ENCODE measurements around the gene LMO7.

LMO7 gene

DNA sequence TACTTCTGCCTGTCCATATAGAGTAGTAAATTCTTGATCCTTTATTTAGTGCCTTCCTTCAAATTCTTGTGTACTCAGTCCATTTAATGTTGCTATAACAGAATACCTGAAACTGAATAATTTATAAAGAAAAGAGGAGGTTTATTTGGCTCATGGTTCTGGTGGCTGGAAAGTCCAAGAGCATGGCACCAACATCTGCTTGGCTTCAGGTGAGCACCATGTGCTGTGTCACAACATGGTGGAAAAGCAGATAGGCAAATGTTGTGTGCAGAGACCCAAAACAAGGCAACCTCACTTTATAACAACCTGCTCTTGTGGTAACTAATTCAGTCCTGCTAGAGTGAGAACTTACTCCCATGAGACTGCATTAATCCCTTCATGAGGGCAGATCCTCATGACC lies 195.3 kb downstream of the LMO7 start:
- in situ Hi-C loops (cut with MboI; ENCODE audit: low sequenced_read_pairs), result no loop called here

DNA sequence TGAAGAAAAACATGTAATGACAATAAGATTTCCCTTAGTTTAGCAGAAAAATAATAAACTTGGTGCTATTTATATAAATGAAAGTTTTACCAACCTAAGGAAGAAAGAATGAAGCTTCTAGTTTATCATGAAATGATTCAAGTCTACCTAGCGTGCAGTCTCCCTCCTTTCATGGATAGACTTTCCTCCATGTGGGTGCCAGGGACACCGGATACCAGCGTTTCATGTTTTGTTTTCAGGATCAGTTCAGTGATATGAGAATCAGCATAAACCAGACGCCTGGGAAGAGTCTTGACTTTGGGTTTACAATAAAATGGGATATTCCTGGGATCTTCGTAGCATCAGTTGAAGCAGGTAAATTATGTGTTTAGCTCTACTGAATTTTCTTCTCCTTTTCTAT lies 196.7 kb downstream of the LMO7 start:
- in situ Hi-C loops (cut with MboI; ENCODE audit: low sequenced_read_pairs), result no loop called here

DNA sequence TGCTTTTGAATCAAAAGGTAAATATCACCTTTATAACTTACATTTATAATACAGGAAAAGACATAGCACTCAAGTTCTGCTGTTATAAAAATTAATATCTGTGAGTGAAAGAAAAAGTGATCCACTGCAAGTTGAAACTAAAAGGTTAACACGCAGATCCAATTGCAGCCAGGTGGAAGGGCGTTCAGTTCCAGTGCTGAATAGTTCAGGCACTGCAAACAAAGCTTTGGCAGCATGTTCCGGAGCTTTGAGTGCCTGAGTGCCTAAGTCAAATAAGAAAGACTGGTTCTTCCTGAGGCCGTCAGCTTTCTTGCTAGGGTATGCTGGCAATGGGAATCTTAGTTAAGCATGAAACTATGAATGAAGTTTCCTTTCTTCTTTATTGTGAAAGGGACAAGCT lies 200.3 kb downstream of the LMO7 start:
- in situ Hi-C loops (cut with MboI; ENCODE audit: low sequenced_read_pairs), result no loop called here

DNA sequence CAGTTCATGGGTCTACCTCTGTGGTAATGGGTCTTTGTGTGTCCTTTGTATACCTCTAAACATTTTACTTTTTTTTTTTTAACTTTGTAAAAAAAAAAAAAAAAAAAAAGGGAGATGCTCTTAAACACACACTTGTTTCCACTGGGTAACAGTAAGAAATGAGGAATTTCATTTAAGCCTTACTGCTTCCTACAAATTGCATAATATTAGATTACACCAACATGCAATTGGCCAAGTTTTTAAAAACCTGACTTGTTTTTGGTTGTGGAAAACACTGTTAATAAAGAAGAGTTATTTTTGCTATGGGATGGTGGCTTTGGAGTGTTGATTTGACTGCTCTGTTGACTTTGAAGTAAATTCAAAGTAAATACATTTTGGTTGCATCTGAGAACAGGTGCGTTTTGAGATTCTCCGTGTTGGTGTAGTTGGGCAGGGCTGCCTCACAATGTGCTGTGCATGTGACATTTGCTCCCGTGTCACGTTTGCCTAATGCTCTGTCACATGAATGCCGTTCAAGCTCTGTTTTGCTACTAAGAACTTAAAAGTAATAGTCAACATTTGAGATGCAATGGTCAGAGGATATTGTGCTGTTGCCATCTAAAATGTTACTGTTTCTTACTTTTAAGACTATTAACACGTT lies 202.4 kb downstream of the LMO7 start:
- in situ Hi-C loops (cut with MboI; ENCODE audit: low sequenced_read_pairs), result no loop called here

DNA sequence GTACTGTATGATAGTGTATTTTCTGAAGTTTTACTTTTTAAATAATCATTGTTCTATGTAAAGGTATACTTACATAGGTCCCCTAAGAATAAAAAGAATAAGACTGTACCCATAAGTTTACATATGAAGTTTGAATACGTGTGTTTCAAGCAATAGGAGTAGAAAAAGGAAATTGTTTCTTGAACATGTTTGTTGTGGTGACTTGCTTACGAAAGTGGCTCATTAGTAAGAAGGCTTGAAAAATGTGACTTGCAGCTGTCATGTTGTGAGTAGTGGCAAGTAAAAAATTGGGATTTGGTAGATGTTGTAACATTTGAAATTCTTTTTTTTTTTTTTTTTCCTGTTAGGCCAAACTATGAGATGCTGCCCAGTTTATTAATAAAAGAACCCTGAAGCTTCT lies 203.3 kb downstream of the LMO7 start:
- in situ Hi-C loops (cut with MboI; ENCODE audit: low sequenced_read_pairs), result no loop called here

DNA sequence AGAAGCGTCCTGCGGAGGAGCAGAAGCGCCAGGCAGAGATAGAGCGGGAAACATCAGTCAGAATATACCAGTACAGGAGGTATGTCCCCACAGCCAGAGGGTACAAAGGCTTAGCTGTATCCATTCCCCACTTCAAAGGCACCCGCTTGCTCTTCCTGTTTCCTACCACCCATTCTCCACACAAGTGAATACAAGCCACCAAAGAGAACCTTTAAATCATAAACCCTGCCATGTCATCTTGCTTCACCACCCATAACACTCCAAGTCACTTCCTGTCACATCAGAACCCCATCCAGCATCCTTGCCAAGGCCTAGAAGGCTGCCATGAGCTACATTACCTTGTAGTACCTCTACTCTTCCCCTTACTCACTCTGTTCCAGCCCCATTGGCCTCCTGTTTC lies 205.8 kb downstream of the LMO7 start:
- in situ Hi-C loops (cut with MboI; ENCODE audit: low sequenced_read_pairs), result no loop called here

DNA sequence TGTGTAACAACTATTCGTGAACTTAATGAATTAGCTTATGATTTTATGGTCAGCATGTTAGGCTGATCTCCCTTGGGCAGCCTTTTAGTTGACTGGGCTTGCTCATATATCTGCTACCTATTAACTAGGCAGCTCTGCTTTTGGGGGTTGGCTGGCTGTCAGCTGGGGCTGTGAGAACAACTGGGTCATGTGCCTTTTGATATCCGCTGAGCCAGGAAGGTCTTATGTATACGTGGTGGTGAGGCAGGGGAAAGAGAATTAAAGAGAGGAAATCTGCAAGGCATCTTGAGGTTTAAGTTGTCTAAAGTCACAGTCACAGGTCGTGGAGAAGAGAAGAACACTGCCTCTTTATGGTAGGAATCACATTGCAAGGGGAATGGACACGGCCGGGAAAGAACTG lies 206.9 kb downstream of the LMO7 start:
- in situ Hi-C loops (cut with MboI; ENCODE audit: low sequenced_read_pairs), result no loop called here

DNA sequence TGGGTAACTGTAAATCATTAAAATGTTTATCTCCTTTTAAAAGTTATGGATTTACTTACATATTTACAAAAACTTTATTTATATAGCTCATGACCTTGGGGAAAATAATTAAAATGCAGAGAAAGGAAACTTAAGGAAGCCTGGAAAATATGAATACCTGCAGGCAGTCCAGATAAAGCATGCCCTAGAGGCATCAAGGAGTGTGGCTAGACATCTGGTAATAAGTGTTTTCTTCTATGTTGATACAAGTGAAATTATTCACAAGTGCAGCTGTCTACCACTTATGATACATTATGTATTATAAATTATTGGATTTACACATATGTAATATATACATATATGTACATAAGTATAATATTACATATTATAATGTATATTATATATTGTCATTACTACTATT lies 207.9 kb downstream of the LMO7 start:
- in situ Hi-C loops (cut with MboI; ENCODE audit: low sequenced_read_pairs), result no loop called here

DNA sequence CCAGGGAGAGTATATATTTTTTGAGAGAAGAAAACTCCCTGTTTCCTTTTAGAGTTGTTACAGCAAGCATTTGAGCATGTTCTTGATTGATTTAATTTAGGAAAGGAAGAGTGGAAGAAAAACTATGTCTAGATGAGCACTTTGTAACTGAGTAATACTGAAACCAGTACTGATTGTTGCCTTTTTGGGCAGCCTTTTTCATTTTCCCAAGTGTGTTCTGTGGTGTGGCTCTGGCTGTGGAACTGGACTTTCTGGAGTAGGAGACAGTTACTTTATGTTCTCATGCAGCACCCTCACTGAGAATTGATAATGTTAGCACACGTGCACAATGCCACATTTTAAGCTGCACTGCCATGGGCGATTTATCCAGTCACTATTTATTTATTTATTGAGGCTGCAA lies 211.5 kb downstream of the LMO7 start:
- in situ Hi-C loops (cut with MboI; ENCODE audit: low sequenced_read_pairs), result no loop called here

DNA sequence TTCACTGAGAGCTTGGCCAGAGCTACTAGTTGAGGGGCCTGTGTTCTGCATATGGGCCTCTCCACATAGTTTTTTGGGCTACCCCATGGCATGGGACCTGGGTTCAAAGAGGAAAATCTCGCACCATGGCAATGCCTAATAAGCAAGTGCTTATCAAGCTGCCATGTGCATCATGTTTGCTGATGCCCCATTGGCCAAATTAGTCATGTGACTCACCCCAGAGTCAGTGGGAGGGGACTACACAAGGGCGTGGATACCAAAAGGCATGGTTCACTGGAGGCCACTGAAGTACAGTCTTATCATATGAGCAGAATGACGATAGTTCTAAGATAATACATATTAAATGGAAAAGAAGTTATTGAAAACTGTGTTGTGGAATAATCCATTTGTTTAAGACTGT lies 214.8 kb downstream of the LMO7 start:
- in situ Hi-C loops (cut with MboI; ENCODE audit: low sequenced_read_pairs), result no loop called here

DNA sequence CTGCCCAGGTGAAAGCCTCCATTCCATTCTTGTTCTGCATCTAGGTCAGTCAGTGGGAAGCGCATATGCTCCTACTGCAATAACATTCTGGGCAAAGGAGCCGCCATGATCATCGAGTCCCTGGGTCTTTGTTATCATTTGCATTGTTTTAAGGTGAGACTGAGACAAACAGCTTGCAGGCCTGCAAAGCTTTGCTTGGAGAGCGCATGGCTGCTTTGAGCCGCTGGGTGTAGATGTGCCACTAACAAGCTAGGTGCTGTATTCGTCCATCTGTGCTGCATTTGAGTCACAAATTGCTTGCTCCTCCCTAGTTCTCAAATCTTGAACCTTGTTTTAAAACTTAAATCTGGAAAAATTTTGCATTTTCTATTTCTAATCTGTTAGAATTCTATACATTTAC lies 219.1 kb downstream of the LMO7 start:
- in situ Hi-C loops (cut with MboI; ENCODE audit: low sequenced_read_pairs), result no loop called here

DNA sequence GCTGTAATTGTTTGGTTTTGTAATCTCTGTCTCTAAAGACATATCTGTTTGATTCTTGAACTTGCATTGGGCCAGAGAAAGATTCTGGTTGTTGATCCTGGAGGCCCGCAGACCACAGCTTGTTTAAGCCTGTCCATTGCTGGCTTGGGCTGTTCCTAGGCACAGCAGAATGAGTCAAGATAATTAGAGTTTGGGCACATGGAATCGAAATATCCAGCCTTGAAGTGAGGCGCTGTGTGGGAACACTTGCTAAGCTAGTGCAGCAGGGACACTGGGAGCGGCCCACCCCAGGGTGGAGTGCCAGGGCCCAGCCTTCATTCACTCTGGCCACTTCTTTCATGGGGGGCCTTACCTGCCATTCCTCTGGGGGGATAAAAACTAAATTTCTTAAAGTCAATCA lies 219.7 kb downstream of the LMO7 start:
- in situ Hi-C loops (cut with MboI; ENCODE audit: low sequenced_read_pairs), result no loop called here

DNA sequence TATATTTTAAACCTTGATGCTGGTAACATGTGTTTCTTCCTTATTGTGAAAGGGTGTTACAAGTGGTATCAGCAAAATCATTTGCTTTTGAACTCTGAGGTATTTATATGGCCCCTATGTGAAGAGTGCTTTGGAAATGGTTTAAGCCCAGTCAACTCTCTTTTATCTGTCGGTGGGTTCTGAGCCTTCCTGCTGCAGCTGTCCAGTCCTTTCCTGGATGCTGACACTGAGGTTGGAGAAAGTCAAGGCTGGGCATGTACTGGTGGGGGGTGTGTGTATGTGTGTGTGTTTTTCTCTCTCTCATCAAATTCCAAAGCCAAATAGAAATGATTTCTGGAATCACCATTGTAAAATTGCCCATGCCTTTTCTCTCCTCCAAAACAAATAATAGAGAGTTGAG lies 221.2 kb downstream of the LMO7 start:
- in situ Hi-C loops (cut with MboI; ENCODE audit: low sequenced_read_pairs), result no loop called here

DNA sequence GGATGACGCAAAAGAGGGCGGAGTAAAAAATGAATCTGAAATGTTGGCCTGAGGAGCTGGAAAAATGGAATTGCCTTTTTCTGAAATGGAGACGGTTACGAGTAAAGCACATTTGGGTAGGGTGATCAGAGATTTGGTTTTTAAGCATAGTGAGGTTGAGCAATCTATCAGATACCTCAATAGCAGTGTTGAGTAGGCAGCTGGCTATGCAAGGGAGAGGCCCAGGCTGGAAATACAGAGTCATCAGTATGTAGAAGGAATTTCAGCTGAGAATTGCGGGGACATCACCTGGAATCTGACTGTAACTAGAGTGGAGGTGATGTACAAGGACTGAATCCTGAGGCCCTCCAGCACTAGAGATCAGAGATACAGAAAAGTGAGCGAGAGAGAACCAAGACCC lies 224.8 kb downstream of the LMO7 start:
- in situ Hi-C loops (cut with MboI; ENCODE audit: low sequenced_read_pairs), result no loop called here

DNA sequence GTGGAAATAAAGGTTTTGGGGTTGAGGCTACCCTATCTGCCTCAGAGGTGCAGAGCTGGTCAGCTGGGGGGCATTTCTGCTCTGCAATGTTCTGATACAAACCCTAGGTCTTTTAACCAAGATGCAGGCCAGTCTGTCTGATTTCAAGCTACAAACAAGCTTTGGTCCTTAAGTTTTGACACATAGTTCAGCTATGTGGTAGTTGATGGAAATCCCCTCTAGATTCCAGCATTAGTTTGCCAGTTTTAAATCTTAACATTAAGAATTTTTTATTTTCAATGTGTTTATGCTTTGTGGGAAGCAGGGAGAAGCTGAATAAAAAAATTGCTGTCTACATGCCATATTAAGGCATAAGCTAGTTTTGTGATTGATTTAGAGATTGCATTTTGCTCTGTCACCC lies 225.7 kb downstream of the LMO7 start:
- in situ Hi-C loops (cut with MboI; ENCODE audit: low sequenced_read_pairs), result no loop called here

DNA sequence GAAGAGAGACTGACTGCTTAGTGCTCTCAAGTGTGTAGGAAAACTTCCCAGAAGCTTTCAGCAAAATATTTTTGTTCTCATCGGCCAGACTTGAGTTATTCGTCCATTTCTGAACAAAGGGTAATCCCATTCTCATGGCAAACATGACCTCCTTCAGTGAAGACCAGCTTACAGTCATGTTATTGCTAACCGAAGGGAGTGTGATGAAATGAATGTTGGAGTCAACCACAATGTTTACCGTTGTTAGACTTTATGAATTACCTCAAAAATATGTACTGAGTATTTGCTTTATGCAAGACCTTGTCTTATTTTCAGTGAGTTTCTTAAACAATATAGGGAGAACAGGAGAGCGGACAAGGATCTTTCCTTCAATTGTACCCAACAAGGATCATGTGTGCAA lies 228.6 kb downstream of the LMO7 start:
- in situ Hi-C loops (cut with MboI; ENCODE audit: low sequenced_read_pairs), result no loop called here

DNA sequence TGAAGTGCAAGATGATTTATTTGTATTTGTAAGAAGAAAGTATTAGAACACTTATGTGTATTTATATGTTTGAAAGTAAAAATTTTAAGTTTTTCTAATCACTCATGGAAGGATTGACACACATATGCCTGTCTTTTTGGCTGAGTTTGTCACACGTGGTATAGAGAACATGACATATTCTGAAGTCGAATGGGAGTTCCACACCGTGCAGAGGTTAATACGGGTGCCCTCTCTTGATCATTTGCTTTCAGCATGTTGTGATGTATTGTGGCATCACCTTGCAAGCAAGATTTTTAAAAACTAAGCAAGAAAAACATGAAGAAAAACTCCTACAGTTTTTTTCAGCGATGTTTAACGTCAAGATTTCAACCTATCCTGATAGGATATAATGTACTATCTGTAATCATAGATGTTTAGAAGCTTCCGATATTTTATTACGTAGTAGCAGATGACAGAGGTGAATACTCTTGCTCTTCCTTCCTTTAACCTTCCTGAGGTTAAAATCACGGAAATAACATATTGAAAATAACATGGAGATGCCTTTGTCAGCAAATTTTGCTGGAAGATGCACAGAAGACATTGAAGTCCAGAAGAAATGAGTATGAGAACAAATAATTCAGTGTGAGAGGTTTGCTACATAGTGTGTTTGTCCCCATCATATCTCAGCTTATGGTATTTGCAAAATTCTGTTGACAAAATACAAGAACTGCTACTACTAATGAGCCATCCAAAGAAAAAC lies 231.4 kb downstream of the LMO7 start:
- in situ Hi-C loops (cut with MboI; ENCODE audit: low sequenced_read_pairs), result no loop called here

DNA sequence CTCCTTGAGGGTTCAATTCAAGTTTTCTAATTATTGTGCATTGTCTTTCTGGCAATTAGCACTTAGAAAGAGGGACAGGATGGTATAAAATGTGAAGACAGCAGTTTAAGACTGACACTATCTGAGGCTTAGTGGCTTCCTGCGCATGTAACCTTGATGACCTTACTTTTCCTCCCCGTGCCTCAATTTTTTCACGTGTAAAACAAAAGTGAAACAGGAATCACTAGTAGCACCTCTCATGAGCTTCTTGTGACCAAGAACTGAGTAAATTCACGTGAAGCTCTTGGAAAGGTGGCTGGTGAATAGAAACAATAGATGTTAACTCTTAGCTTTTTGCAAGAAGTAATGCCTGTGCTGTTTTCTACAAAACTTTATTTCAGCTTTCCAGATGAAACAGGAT lies 233.9 kb downstream of the LMO7 start:
- in situ Hi-C loops (cut with MboI; ENCODE audit: low sequenced_read_pairs), result no loop called here

DNA sequence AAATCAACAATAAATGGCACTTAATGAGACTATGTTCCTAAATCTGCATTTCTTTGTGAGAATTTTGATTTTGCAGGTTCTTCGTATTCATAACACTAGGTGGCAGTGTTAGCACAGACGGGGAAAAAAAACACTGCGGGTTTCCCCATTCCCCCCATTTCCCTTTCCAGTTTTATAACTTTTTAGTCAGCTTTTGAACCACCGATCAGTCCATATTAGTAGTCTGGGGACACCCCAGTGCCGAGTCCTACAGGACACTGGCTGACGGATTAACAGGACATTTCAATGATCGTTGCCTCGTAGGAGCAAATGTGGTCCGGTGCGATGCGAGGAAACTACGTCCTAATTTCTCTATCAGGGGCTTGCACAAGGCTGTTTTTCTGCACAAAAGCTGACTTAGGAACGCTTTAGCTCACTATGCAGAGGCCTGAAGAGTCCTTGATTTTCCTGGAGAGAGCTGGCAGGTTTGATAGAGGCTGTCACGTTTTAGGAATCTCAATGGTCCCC lies 234.3 kb downstream of the LMO7 start:
- in situ Hi-C loops (cut with MboI; ENCODE audit: low sequenced_read_pairs), result no loop called here

DNA sequence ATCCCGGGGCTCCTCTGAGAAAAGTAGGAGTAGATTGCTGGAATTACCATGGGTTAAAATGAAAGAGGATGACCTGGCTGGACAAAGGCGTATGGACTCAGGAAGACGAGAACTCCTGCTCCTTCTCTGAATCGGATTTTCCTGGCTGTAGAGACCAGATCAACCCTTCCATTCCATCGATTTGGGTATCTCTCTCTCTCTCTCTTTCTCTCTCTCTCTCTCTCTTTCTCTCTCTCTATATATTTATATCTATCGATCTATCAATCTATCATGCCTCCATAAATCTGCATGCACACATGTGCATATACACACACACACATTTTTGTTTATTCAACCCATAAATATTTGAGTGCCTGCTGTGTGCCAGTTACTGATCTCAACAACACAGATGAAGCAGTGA lies 234.9 kb downstream of the LMO7 start:
- in situ Hi-C loops (cut with MboI; ENCODE audit: low sequenced_read_pairs), result no loop called here

DNA sequence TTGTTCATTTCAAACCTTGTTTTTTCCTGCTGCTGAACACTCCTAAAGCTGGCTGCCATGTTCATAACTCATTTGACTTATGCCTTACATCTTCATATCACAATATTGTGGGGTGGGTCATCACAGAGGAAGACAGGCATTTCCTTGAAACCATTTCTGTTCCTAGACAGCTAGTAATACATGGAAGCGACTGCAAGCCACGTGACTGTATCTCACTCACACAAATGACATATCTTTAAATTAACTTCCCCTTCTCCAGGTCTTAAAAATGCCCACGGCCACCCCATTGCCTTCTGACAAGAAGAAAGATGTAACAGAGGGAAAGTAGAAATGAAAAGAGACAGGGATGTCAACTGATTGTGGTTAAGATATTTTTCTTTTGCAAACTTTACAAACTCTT lies 236.8 kb downstream of the LMO7 start:
- in situ Hi-C loops (cut with MboI; ENCODE audit: low sequenced_read_pairs), result no loop called here

DNA sequence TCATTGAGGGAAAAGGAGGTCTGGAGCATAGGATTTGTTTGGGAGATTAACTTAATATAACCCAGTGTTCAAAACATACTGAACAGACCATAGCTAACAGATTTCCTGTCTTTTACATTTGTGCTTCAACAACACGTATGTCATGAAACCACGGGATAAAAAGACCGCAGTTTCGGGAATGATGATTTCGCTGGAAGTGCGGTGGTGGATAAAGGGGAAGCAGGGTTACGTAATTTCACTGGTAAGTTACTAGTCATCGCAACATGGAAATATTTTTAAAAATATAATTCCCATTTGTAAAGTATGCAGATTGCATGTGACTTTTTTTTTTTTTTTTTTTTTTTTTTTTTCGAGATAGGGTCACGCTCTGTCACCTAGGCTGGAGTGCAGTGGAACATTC lies 237.4 kb downstream of the LMO7 start:
- in situ Hi-C loops (cut with MboI; ENCODE audit: low sequenced_read_pairs), result no loop called here

DNA sequence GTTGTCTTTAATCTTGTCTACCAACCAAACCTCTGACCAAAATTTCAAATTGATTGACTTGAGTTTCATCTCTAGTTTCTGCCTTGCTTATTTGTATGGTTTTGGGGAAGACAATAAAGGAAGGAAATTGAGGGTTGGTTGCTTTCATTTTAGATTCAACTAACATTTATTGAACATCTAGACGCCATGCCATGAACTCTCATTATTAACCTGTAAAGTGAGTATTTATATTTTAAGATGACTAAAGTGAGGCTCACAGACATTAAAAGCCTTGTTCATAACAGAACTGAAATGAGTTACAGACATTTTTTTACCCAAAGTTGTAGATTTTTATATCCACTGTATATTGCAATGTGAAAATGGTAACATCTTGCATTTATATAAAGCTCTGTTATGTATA lies 239.3 kb downstream of the LMO7 start:
- in situ Hi-C loops (cut with MboI; ENCODE audit: low sequenced_read_pairs), result no loop called here
